ENCODE data around the gene SLC7A5.
"Not testable (repeated sequence)": the region's sequence is repeated elsewhere in the genome, so short reads cannot be mapped to it uniquely, and the experiment has no call there.

Gene SLC7A5

GRCh38 chr16:87897521-87898505 is 28.5 kb upstream of the SLC7A5 start:
- CTCF ChIA-PET = no interaction called here
- no peak for DNase-seq (ENCODE audit: extremely low spot score)
- TF ChIP-seq FOXK2 (IDR thresholded peaks at IDR 0.05) = no peak
- no peak for TF ChIP-seq LEF1 (IDR thresholded peaks at IDR 0.05; ENCODE audit: borderline replicate concordance)
- no peak for TF ChIP-seq CTBP1 (IDR thresholded peaks at IDR 0.05; ENCODE audit: borderline replicate concordance)
- TF ChIP-seq NFRKB (IDR thresholded peaks at IDR 0.05) = no peak
- TF ChIP-seq L3MBTL2 (conservative IDR thresholded peaks at IDR 0.05) = no peak
- TF ChIP-seq PKNOX1 (IDR thresholded peaks at IDR 0.05) = no peak
- TF ChIP-seq ARNT (IDR thresholded peaks at IDR 0.05) = no peak
- TF ChIP-seq BHLHE40 (IDR thresholded peaks at IDR 0.05; ENCODE audit: borderline replicate concordance) = no peak
- POLR2A ChIA-PET = no interaction called here

- CTCF ChIA-PET; POLR2A ChIA-PET; DNase-seq (ENCODE audit: extremely low spot score): not testable (repeated sequence)
Measured at GRCh38 chr16:87896924-87897520, 27.7 kb upstream of the SLC7A5 start.

GRCh38 chr16:87896176-87896890 is 27.0 kb upstream of the SLC7A5 start:
- POLR2A ChIA-PET = not testable (repeated sequence)

GRCh38 chr16:87895641-87896141 is 26.4 kb upstream of the SLC7A5 start:
- TF ChIP-seq HDGF (IDR thresholded peaks at IDR 0.05; ENCODE audit: borderline replicate concordance) (no peak), ELF4 (IDR thresholded peaks at IDR 0.05) (no peak), SUZ12 (IDR thresholded peaks at IDR 0.05) (no peak), L3MBTL2 (conservative IDR thresholded peaks at IDR 0.05) (no peak), ZNF384 (IDR thresholded peaks at IDR 0.05) (no peak), FOXM1 (IDR thresholded peaks at IDR 0.05; ENCODE audit: borderline replicate concordance) (no peak), ARNT (IDR thresholded peaks at IDR 0.05) (no peak), SP1 (IDR thresholded peaks at IDR 0.05) (no peak)
- POLR2A ChIA-PET = no interaction called here
- DNase-seq (ENCODE audit: extremely low spot score) = no peak
- CTCF ChIA-PET = interaction anchor here (0.6 kb wide), 1 partner anchor 1439 kb away, joined by 3 read pairs; no protein-coding TSS in a partner anchor

More at GRCh38 chr16:87896176-87896890, 27.0 kb upstream of the SLC7A5 start:
- DNase-seq (ENCODE audit: extremely low spot score); CTCF ChIA-PET: not testable (repeated sequence)

GRCh38 chr16:87894005-87894404 is 24.7 kb upstream of the SLC7A5 start:
- CTCF ChIA-PET; DNase-seq (ENCODE audit: extremely low spot score); POLR2A ChIA-PET: not testable (repeated sequence)

- CTCF ChIA-PET = no interaction called here
- POLR2A ChIA-PET = no interaction called here
- TF ChIP-seq FOXK2 (IDR thresholded peaks at IDR 0.05) (no peak), SUZ12 (IDR thresholded peaks at IDR 0.05) (no peak), SP1 (IDR thresholded peaks at IDR 0.05) (no peak), ELF4 (IDR thresholded peaks at IDR 0.05) (no peak), NFRKB (IDR thresholded peaks at IDR 0.05) (no peak), TARDBP (IDR thresholded peaks at IDR 0.05) (no peak), ARNT (IDR thresholded peaks at IDR 0.05) (no peak), PKNOX1 (IDR thresholded peaks at IDR 0.05) (no peak), L3MBTL2 (conservative IDR thresholded peaks at IDR 0.05) (no peak), LEF1 (IDR thresholded peaks at IDR 0.05; ENCODE audit: borderline replicate concordance) (no peak), FOXM1 (IDR thresholded peaks at IDR 0.05; ENCODE audit: borderline replicate concordance) (no peak), CTBP1 (IDR thresholded peaks at IDR 0.05; ENCODE audit: borderline replicate concordance) (no peak), BHLHE40 (IDR thresholded peaks at IDR 0.05; ENCODE audit: borderline replicate concordance) (no peak), FOXA1 (IDR thresholded peaks at IDR 0.05) (no peak), HDGF (IDR thresholded peaks at IDR 0.05; ENCODE audit: borderline replicate concordance) (no peak), ZNF384 (IDR thresholded peaks at IDR 0.05) (no peak)
- no peak for DNase-seq (ENCODE audit: extremely low spot score)
Measured at GRCh38 chr16:87891764-87892163, 22.5 kb upstream of the SLC7A5 start.

- POLR2A ChIA-PET; DNase-seq (ENCODE audit: extremely low spot score); CTCF ChIA-PET: not testable (repeated sequence)
Measured at GRCh38 chr16:87889762-87890161, 20.5 kb upstream of the SLC7A5 start.

GRCh38 chr16:87888346-87888745 is 19.0 kb upstream of the SLC7A5 start:
- CTCF ChIA-PET; POLR2A ChIA-PET; DNase-seq (ENCODE audit: extremely low spot score): not testable (repeated sequence)

- CTCF ChIA-PET; POLR2A ChIA-PET; DNase-seq (ENCODE audit: extremely low spot score): not testable (repeated sequence)
Measured at GRCh38 chr16:87887931-87888330, 18.6 kb upstream of the SLC7A5 start.

- DNase-seq (ENCODE audit: extremely low spot score); POLR2A ChIA-PET: not testable (repeated sequence)
- CTCF ChIA-PET = interaction anchor here (0.5 kb wide), 1 partner anchor 13 kb away, joined by 5 read pairs; no protein-coding TSS in a partner anchor
Measured at GRCh38 chr16:87885371-87885967, 16.2 kb upstream of the SLC7A5 start.

Measured in HEK293T (cell line).